Uterus (tissue), 2 donors: ENCODE results near the gene TEX19.

Experiments used
- CTCF ChIP-seq, 4 experiments: fragments of 200-600 bp in 2 of 4; fragments of 450-650 bp in 2 of 4; sonication (generic) in 2 of 4; IDR thresholded peaks; one replicate each; pipeline ENCODE4 v1.5.1; 2016 to 2019; ENCODE audit warnings: antibody characterized with exemption in 4 of 4, mild to moderate bottlenecking in 2 of 4, moderate library complexity in 1 of 4
- POLR2A ChIP-seq, 2 donors: fragments of 450-650 bp; IDR thresholded peaks; one replicate each; pipeline ENCODE4 v1.6.1; 2016; ENCODE audit warnings: antibody characterized with exemption in 2 of 2, mild to moderate bottlenecking in 1 of 2, moderate library complexity in 1 of 2

GRCh38 chr17:82316651-82317393 lies 42.2 kb upstream of the TEX19 start:
- no peak for TF ChIP-seq CTCF (IDR thresholded peaks at IDR 0.05)
- no peak for TF ChIP-seq POLR2A (IDR thresholded peaks at IDR 0.05)
